ENCODE results near the gene UCP2.

Gene UCP2

DNA sequence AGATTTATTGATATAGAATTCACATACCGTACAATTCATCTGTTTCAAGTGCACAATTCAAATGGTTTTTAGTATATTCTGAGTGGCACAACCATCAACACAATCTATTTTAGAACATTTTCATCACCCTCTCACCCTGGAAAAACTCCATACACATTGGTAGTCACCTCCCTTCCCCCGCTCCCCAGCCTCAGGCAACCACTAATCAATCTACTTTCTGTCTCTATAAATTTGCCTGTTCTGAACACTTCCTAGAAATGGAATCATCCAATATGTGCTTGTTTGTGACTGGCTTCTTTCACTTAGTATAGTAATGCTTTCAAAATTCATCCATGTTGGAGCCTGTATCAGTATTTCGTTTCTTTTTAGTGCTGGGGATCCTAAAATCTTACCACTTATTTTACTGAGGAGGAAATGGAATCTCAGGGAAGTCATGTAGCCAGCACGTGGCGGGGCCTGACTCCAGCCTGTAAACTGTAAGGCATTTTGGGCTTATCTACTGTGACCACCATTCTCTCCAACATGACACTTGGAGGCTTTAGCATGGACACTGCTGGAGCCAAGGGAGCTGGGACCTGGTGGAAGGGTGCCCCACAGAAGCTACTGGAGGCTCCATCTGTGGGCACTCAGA, 27.1 kb upstream of the UCP2 start:
- Histone ChIP-seq H3K4me1 (ENCODE audit: control insufficient read depth, insufficient read depth, low read length, unreplicated experiment) (peaks cover 8% of the 10 kb centered on the region), H2AFZ (ENCODE audit: low read length, unreplicated experiment) (no peak overlapping the region), H3K79me2 (ENCODE audit: control insufficient read depth, insufficient read depth, low read length, unreplicated experiment) (no peaks in the 10 kb centered on the region), H3K27ac (ENCODE audit: low read depth, low read length) (no peak overlapping the region), H3K4me3 (ENCODE audit: low read depth, low read length) (no peak overlapping the region), H3K36me3 (ENCODE audit: insufficient read depth, low read length) (no peaks in the 10 kb centered on the region), H3K27me3 (ENCODE audit: insufficient read depth, low read length) (no peaks in the 10 kb centered on the region)

GRCh38 chr11:74009230-74009547, 26.5 kb upstream of the UCP2 start:
- peaks cover 8% of the 10 kb centered on the region for H3K4me1 ChIP-seq (ENCODE audit: control insufficient read depth, insufficient read depth, low read length, unreplicated experiment)
- H3K4me3 ChIP-seq (ENCODE audit: low read depth, low read length) = no peak overlapping the region
- H2AFZ ChIP-seq (ENCODE audit: low read length, unreplicated experiment) = no peak overlapping the region
- no peaks in the 10 kb centered on the region for H3K79me2 ChIP-seq (ENCODE audit: control insufficient read depth, insufficient read depth, low read length, unreplicated experiment)
- no peaks in the 10 kb centered on the region for H3K27me3 ChIP-seq (ENCODE audit: insufficient read depth, low read length)
- H3K27ac ChIP-seq (ENCODE audit: low read depth, low read length) = no peak overlapping the region
- no peaks in the 10 kb centered on the region for H3K36me3 ChIP-seq (ENCODE audit: insufficient read depth, low read length)

- Histone ChIP-seq H3K4me1 (ENCODE audit: control insufficient read depth, insufficient read depth, low read length, unreplicated experiment) (peaks cover 8% of the 10 kb centered on the region), H3K27me3 (ENCODE audit: insufficient read depth, low read length) (no peaks in the 10 kb centered on the region), H3K27ac (ENCODE audit: low read depth, low read length) (no peak within 1 kb of the TSS), H3K36me3 (ENCODE audit: insufficient read depth, low read length) (no peaks in the 10 kb centered on the region), H3K4me3 (ENCODE audit: low read depth, low read length) (no peak within 1 kb of the TSS), H2AFZ (ENCODE audit: low read length, unreplicated experiment) (no peak within 1 kb of the TSS), H3K79me2 (ENCODE audit: control insufficient read depth, insufficient read depth, low read length, unreplicated experiment) (no peaks in the 10 kb centered on the region)
Measured at GRCh38 chr11:74008373-74009229, 26.0 kb upstream of the UCP2 start, which contains the start of gene UCP3. UCP3 (minus strand) TSS chr11:74009085; CDS start chr11:74007042, 2,043 bp downstream.

DNA sequence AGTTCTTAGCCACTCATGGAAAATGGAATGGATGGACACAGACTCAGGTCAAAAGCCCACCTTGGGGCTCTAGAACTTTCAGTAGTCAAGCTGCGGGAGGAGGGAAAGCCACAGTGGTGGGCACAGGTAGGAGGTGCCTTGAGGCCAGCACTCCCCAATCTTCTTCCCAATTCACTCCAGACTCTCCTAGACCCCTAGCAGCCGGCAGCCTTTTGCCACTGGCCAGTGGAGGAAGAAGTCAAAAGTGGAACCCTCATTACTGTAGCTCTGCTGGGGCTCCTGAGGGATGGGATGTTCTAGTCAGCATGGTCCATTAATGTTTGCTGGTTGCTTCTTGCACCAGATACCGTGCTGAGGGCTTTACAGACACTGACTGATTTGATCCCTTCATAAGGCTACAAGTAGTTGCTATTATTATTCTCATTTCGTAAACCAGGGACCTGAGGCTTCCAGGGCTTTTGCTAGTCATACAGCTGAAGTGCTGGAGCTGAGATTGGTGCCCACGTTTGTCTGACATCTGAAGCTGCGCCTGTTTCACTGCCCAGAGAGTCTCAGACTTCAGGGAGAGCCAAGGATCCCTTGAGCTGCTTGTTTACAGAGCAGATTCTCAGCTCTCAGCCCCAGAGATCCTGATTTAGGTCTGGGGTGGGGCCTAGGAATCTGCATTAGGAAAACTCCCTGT, 25.2 kb upstream of the UCP2 start:
- Histone ChIP-seq H3K4me1 (ENCODE audit: control insufficient read depth, insufficient read depth, low read length, unreplicated experiment) (peaks cover 8% of the 10 kb centered on the region), H3K27ac (ENCODE audit: low read depth, low read length) (no peak overlapping the region), H2AFZ (ENCODE audit: low read length, unreplicated experiment) (no peak overlapping the region)

DNA sequence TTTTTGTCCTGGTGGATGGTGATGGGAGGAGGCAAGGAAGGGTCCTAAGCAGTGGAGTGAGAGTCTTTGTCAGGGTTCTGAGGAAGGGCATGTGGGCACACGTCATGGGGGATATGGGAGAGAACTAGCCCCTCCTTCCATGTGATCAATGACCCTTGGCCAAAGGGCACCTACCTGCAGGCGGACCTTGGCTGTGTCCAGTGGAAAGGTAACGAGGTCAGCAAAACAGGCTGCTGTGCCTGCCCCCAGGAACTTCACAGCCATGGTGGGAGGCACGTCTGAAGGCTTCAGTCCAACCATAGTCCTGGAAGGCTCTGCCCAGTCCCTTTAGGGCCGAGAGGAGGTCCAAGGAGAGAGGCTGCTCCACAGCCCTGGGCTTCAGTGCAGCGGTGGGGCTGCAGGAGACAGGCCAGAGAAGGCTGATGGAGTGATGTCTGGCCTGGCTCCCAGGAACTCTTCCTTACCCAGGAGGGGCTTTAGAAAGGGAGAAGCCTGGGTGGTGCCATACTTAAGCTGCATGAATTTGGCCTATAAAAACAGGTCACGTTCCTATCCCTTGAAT, 24.2 kb upstream of the UCP2 start:
- Histone ChIP-seq H2AFZ (ENCODE audit: low read length, unreplicated experiment) (no peak overlapping the region), H3K4me3 (ENCODE audit: low read depth, low read length) (no peak overlapping the region), H3K27ac (ENCODE audit: low read depth, low read length) (no peak overlapping the region), H3K36me3 (ENCODE audit: insufficient read depth, low read length) (no peaks in the 10 kb centered on the region), H3K4me1 (ENCODE audit: control insufficient read depth, insufficient read depth, low read length, unreplicated experiment) (peaks cover 8% of the 10 kb centered on the region), H3K27me3 (ENCODE audit: insufficient read depth, low read length) (no peaks in the 10 kb centered on the region), H3K79me2 (ENCODE audit: control insufficient read depth, insufficient read depth, low read length, unreplicated experiment) (no peaks in the 10 kb centered on the region)

More for the DNA sequence above, 25.2 kb upstream of the UCP2 start:
- Histone ChIP-seq H3K4me3 (ENCODE audit: low read depth, low read length) (no peak overlapping the region), H3K79me2 (ENCODE audit: control insufficient read depth, insufficient read depth, low read length, unreplicated experiment) (no peaks in the 10 kb centered on the region), H3K36me3 (ENCODE audit: insufficient read depth, low read length) (no peaks in the 10 kb centered on the region), H3K27me3 (ENCODE audit: insufficient read depth, low read length) (no peaks in the 10 kb centered on the region)

GRCh38 chr11:74005721-74006517, 23.3 kb upstream of the UCP2 start:
- Histone ChIP-seq H3K4me1 (ENCODE audit: control insufficient read depth, insufficient read depth, low read length, unreplicated experiment) (no peaks in the 10 kb centered on the region), H2AFZ (ENCODE audit: low read length, unreplicated experiment) (no peak overlapping the region), H3K4me3 (ENCODE audit: low read depth, low read length) (no peak overlapping the region), H3K79me2 (ENCODE audit: control insufficient read depth, insufficient read depth, low read length, unreplicated experiment) (no peaks in the 10 kb centered on the region), H3K36me3 (ENCODE audit: insufficient read depth, low read length) (no peaks in the 10 kb centered on the region), H3K27ac (ENCODE audit: low read depth, low read length) (no peak overlapping the region), H3K27me3 (ENCODE audit: insufficient read depth, low read length) (no peaks in the 10 kb centered on the region)

- Histone ChIP-seq H3K79me2 (ENCODE audit: control insufficient read depth, insufficient read depth, low read length, unreplicated experiment) (no peaks in the 10 kb centered on the region), H3K4me1 (ENCODE audit: control insufficient read depth, insufficient read depth, low read length, unreplicated experiment) (no peaks in the 10 kb centered on the region), H2AFZ (ENCODE audit: low read length, unreplicated experiment) (no peak overlapping the region), H3K36me3 (ENCODE audit: insufficient read depth, low read length) (no peaks in the 10 kb centered on the region), H3K27me3 (ENCODE audit: insufficient read depth, low read length) (no peaks in the 10 kb centered on the region), H3K4me3 (ENCODE audit: low read depth, low read length) (no peak overlapping the region), H3K27ac (ENCODE audit: low read depth, low read length) (no peak overlapping the region)
Measured at GRCh38 chr11:74004759-74005615, 22.3 kb upstream of the UCP2 start.

GRCh38 chr11:74004046-74004695, 21.5 kb upstream of the UCP2 start:
- no peaks in the 10 kb centered on the region for H3K36me3 ChIP-seq (ENCODE audit: insufficient read depth, low read length)
- H3K79me2 ChIP-seq (ENCODE audit: control insufficient read depth, insufficient read depth, low read length, unreplicated experiment) = no peaks in the 10 kb centered on the region
- H2AFZ ChIP-seq (ENCODE audit: low read length, unreplicated experiment) = no peak overlapping the region
- H3K4me1 ChIP-seq (ENCODE audit: control insufficient read depth, insufficient read depth, low read length, unreplicated experiment) = no peaks in the 10 kb centered on the region
- H3K27ac ChIP-seq (ENCODE audit: low read depth, low read length) = no peak overlapping the region
- no peaks in the 10 kb centered on the region for H3K27me3 ChIP-seq (ENCODE audit: insufficient read depth, low read length)
- no peak overlapping the region for H3K4me3 ChIP-seq (ENCODE audit: low read depth, low read length)

- H3K4me1 ChIP-seq (ENCODE audit: control insufficient read depth, insufficient read depth, low read length, unreplicated experiment) = no peaks in the 10 kb centered on the region
- H3K27ac ChIP-seq (ENCODE audit: low read depth, low read length) = no peak overlapping the region
- no peaks in the 10 kb centered on the region for H3K27me3 ChIP-seq (ENCODE audit: insufficient read depth, low read length)
- H3K79me2 ChIP-seq (ENCODE audit: control insufficient read depth, insufficient read depth, low read length, unreplicated experiment) = no peaks in the 10 kb centered on the region
- H3K4me3 ChIP-seq (ENCODE audit: low read depth, low read length) = no peak overlapping the region
- H2AFZ ChIP-seq (ENCODE audit: low read length, unreplicated experiment) = no peak overlapping the region
- H3K36me3 ChIP-seq (ENCODE audit: insufficient read depth, low read length) = no peaks in the 10 kb centered on the region
Measured at GRCh38 chr11:74002832-74003231, 20.2 kb upstream of the UCP2 start.
